ENCODE measurements around the gene UGT2B17.
"Not testable (repeated sequence)": the region's sequence is repeated elsewhere in the genome, so short reads cannot be mapped to it uniquely, and the experiment has no call there.

UGT2B17 gene

DNA sequence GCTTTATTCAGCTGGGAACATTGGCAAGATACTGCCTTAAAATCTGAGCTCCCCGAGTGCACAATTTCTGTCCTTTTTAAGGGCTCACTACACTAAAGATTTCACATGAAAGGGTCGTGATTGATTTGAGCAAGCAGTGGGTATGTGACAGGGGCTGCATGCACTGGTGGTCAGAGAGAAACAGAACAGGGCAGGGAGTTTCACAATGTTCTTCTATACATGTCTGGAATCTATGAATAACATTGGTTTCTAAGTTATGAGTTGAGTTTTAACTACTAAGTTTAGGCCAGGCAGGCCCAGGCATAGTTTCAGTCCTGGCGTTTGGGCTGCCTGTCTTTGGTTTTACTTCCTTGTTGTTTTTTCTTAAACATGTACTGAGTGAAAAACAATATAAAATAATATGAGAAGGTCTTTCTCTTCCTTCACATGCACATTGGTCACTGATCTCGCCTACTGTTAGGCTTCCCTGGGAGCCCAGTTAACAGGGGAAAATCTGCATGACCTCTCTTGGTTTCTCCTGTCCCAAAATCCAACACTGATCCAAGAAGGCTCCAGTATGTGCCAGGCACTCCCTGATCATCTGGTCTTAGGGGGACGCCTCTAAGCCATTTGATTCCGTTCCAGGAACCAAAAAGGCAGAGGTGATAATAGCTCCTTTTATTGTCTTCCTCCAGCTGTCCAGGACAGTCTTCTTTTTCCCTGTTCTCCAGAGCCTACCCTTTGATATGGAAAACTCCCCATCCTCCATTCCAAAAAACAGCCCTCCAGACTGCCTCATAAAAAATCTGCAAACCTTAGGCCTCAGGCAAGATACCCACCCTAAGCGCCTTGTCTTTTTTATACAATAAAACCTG is at the start of gene UGT2B17:
Gene UGT2B17, minus strand, starts transcription at position 51 of the 854 bp plus-strand sequence. CDS start 7,838 bp downstream, outside the sequence.
- DNase-seq = no peak

- not testable (repeated sequence) for DNase-seq
Measured at GRCh38 chr4:68622731-68623130, 46.6 kb upstream of the UGT2B17 start.

- no peak for DNase-seq
Measured at GRCh38 chr4:68617003-68617698, 41.0 kb upstream of the UGT2B17 start.

DNA sequence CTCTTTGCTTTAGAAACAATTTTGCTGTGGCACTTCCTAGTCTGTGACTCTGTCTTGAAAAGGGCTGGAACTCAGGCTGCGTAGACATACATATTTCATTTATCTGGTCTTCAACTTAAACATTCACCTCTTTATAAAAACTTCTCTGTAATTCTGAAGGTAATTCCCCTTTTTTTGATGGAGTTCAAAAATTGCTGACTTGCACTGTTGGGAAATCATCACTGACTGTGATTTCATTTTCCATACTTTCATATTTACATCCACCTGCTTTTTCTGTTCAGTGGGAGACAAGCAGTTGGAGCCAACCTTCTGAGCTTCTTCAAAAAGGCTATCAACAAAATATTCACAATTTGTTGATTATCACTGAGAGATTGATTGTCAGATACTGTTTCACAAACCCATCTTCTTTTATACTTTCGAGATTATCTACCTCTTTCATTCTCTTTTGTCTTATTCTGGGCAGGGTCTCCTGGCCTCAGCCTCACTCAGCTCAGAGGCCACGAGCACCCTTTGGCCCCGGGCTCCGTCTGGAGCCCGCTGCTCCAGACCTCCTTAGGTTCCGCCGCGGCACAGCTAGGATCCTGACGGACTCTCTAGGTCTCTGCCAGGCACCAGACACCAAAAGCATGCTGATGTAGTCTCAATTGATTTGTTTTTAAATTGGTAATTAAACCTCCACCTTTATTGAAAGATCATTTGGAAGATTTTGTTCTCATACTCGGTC is 39.7 kb upstream of the UGT2B17 start:
- no peak for DNase-seq

- no peak for DNase-seq
Measured at GRCh38 chr4:68613752-68614151, 37.6 kb upstream of the UGT2B17 start.

DNA sequence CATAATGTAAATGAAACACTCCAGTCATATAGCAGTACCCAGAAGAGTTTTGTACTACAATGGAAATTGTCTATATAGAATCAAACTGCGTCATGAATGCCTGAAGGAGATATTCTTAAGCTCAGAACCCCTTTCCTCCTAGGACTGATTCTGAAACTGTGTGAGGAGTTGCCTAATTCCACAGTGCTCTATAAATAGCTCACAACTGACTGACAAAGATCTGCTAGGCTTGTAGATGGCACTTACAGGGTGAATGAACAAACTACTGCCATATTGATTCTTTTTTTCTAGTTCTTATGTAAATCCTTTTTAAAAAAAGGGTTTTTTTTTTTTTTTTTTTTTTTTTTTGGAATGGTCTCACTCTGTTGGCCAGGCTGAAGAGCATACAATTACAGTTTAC is 30.1 kb upstream of the UGT2B17 start:
- DNase-seq = no peak

DNA sequence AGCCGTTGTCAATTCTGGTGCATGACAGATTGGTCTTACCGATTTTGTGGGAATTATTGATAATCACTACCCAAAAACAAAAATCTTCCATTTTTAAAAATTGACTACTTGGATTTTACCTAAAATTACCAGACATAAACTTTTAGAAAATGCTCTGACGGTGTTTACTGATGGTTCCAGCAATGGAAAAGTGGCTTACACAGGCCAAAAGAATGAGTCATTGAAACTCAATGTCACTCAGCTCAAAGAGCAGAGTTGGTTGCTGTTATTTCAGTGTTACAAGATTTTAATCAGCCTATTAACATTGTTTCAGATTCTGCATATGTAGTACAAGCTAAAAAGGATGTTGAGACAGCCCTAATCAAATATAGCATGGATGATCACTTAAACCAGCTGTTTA is 23.0 kb upstream of the UGT2B17 start:
- DNase-seq = no peak

- no peak for DNase-seq
Measured at GRCh38 chr4:68597482-68597881, 21.4 kb upstream of the UGT2B17 start.

DNA sequence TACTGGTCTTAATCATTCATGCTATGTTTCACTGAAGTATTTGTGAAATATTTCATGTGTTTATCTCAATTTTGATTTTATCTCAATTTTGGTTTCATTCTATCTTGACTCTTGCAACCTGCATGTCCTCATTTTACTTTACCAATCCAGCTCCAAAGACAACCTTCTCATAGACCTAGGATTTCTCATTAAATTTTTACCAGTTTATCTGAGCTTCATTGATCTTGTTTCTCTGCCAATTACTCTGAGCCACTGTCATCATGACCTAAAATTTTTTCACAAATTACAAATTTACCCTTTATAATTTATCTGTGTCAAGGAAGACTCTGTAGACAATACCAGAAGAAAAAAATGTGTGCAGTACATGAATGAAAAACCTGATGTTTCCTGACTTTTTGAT is 18.6 kb upstream of the UGT2B17 start:
- DNase-seq = no peak

- DNase-seq = no peak
Measured at GRCh38 chr4:68593112-68593511, 17.0 kb upstream of the UGT2B17 start.

DNA sequence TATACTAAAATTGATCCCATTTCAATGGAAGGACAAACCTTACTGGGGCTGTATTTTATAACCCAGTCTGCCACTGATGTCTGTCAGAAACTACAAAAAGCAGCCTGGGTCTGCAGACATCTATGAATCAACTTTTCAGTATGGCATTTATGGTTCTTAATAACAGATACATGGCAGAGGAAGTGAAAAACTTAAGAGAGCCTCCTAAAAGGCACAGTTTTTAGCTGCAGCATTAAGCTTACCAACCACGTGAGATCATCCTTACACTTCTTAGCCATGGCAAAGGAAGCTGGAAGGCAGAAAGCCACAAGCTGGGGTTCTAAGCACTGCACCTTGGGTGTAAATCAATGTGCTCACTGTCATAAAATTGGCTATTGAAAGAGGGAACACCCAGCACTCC is 16.6 kb upstream of the UGT2B17 start:
- no peak for DNase-seq

DNA sequence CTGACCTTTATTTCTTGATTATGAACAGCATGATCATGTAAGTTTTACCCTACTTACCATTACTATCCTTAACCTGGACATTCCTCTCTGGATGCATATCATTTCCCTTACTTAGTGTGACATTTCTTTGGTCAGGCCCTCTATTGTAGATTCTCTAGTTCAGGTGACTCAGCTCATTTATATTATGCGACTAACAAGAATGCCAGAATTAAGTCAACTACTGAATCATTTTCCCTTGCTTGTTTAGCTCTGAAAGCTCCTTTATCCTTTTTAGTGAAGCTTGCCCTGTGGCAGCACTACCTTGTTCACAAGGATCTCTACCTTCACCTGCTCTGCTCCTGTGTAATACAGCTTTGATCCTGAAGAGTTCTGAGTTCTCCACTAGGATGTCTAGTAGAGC is 15.1 kb upstream of the UGT2B17 start:
- no peak for DNase-seq

- no peak for DNase-seq
Measured at GRCh38 chr4:68589790-68590189, 13.7 kb upstream of the UGT2B17 start.

- DNase-seq = no peak
Measured at GRCh38 chr4:68582339-68582717, 6.2 kb upstream of the UGT2B17 start.

DNA sequence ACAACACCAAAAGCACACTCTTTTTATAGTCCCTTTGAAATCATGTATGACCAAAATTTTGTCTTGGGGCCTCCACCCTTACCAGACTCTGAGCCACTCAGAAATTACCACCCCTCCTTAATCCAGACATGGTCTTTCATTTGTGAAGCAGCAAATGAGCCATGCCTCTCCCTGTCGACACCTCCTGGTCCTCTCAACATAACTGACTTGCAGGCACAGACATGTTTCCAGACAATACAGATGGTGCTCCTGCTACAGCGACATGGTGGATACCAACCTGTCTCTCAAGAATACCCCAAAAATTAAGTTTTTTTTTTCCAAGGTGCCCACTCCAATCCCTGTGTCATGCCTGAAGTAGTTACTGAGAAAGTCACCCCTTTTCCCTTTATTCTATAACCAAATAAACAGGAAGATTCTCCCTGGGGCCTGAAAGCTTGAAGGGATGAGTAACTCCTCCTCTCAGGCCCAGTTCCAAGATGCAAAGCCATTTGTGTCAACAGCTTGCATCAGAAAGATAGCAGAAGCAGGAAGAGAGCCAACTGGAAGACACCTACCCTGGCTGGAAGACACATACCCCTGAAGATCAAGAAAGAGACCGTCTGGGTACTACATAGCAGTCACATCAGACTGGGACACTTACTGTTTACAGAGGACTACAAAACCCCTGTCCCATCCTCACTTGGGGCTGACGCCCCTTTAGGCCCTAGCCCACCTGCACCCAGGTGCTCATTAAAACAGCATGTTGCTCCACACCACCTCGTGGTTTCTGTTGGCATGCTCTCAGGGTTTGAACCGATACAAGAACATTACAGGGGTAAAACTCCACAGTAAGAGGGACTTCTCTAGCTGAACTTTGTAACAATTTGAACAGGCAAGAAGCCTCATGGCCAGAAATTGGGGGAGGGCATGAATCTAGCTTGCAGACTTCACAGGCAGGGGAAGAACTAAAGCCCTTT is 5.5 kb upstream of the UGT2B17 start:
- no peak for DNase-seq

GRCh38 chr4:68577590-68577989 is 1.5 kb upstream of the UGT2B17 start:
- no peak for DNase-seq

DNA sequence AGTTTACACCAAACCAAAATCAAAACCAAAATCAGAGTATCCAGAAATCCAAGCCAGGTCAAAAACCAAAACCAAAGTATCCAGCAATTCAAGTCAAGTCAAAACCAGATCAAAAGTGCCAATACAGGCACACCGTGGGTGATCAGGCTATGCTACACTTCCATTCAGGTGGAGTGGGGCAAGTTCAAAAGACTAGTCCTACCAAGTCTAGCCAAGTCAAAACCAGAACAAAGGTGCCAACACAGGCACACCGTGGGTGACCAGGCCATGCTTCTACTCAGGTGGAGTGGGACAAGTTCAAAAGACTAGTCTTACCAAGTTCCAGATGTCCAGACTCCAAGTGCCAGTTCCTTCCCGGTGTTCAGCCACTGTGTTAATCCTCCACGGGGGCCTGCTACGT is 486 bp downstream of the UGT2B17 start:
- not testable (repeated sequence) for DNase-seq

DNA sequence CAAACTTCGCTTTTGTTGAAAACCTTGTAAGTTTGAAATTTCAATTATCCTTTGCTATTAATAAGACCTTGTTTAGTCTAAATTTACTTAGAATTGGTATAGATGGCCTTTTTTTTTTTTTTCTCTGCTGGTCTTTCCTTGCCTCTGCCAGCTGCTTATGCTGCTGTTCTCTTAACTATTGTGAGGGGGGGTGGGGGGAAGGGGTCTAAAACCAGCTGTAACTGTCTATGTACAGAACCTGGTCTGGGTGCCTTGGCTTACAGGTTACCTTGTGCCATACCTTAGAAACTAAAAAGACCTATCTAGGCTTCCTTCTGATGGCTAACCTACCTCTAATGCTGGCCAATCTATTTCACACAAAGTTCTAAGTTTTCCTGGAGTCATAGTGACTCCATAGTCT is 1.0 kb downstream of the UGT2B17 start:
- no peak for DNase-seq

DNA sequence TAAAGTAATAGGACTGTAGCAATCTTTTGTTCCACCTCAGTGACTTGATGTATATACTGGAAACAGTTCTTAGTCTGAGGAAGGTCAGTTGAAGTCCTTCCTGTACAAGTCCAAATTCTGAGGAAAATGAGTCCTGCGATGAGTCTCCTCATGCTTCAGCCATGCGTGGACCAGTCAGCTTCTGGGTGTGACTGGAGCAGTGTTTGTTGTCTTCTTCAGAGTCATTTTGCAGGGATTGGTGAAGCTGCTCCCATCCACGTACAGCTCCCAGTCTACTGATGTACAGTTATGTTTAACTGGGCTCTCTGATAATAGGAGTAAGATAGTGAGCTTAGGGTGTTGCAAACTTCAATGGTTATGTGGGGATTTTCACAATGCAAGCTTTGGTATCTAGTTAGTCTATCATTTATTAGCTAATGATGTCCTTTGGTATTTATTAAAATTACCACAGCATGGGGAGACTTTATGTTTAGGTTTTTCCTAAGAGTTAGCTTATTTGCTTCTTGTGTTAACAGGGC is 3.4 kb downstream of the UGT2B17 start:
- no peak for DNase-seq

GRCh38 chr4:68570122-68570507 is 6.0 kb downstream of the UGT2B17 start:
- DNase-seq = no peak

GRCh38 chr4:68569466-68570121 is 6.5 kb downstream of the UGT2B17 start:
- DNase-seq = no peak

DNA sequence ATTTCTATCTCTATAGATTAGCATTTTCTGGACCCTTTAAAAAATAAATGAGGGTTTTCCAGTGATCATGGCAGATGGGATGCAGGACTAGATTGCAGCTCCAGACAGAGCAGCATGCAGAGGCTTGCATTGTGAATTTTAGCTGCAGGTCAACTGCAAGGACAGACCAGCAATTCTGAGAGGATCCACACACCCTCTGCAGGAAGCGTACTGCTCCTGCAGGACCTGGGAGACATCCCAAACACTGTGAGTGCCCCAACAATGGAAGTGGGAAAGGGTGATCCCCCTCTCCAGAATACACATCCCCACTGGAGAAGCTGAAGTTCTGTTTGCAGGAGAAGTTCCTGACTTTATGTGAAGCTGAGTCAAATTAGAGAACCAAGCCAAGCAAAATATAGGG is 7.1 kb downstream of the UGT2B17 start:
- not testable (repeated sequence) for DNase-seq
